Kidney (tissue), 14 donors: Measurements from ENCODE around the gene RGS6. TPM values are rescaled to one million over a fixed set of nuclear protein-coding genes. Genes with fewer than 3 reads are reported as not detected.

Experiments used
- DNase-seq, 5 donors: peaks; one replicate each; pipeline ENCODE4 v3.0.0-alpha.2; 2013 to 2020
- FAIRE-seq: peaks from 2 replicates; lab custom pipeline; 2012; peaks lifted over from hg19 to GRCh38; lab: Jason Lieb, UNC
- H3K27ac ChIP-seq, 2 donors: one replicate each; pipeline ENCODE4 v1.7.0; 2013; ENCODE audit warnings: low read depth in 2 of 2, low read length in 2 of 2, inconsistent platforms in 1 of 2
- H3K27me3 ChIP-seq: one replicate; pipeline ENCODE4 v1.7.1; 2013; ENCODE audit warnings: low read length, inconsistent platforms; ENCODE audit not compliant: control insufficient read depth, insufficient read depth
- H3K36me3 ChIP-seq, 3 donors: one replicate each; pipeline versions ENCODE4 v1.7.0 to v1.7.1; 2013; ENCODE audit warnings: low read length in 3 of 3, control low read depth in 1 of 3, inconsistent platforms in 1 of 3; ENCODE audit not compliant: insufficient read depth in 3 of 3, control insufficient read depth in 2 of 3
- H3K4me1 ChIP-seq, 3 donors: one replicate each; pipeline versions ENCODE4 v1.7.0 to v1.7.1; 2013; ENCODE audit warnings: low read length in 3 of 3, inconsistent platforms in 1 of 3, low read depth in 1 of 3; ENCODE audit not compliant: control insufficient read depth in 2 of 3, insufficient read depth in 2 of 3
- H3K4me3 ChIP-seq, 3 donors: one replicate each; pipeline versions ENCODE4 v1.7.0 to v1.8.1; 2013; ENCODE audit warnings: low read length in 3 of 3, control low read depth in 1 of 3, inconsistent platforms in 1 of 3
- H3K9ac ChIP-seq, 3 donors: one replicate each; pipeline versions ENCODE4 v1.7.0 to v1.7.1; 2013; ENCODE audit warnings: low read length in 3 of 3, control low read depth in 1 of 3, inconsistent platforms in 1 of 3
- H3K9me3 ChIP-seq, 3 donors: one replicate each; pipeline versions ENCODE4 v1.7.0 to v1.7.1; 2013; ENCODE audit warnings: low read length in 3 of 3, control low read depth in 1 of 3, inconsistent platforms in 1 of 3; ENCODE audit not compliant: control insufficient read depth in 2 of 3, insufficient read depth in 1 of 3
- intact Hi-C: fragments of 100-400 bp; cut with DNase I; formaldehyde crosslinking; loops from one replicate; pipeline ENCODE4 v1.11.1; 2022
- polyA plus RNA-seq: library from polyadenylated mRNA; stranded (reverse); fragments of 350-450 nt; fragmentation: Illumina TruSeq; extraction: RNeasy Lipid Tissue Mini Kit (QIAGEN cat#74804); gene quantifications from one replicate; pipeline ENCODE4 v1.2.3, GENCODE V29; 2014; ENCODE audit warnings: low read depth, low replicate concordance; ENCODE audit not compliant: insufficient read depth
- total RNA-seq: library from RNA; stranded (reverse); fragmentation: NEBNext Ultra II Directional; extraction: Animal tissue kit (Norgen Biotek cat#: 25700); gene quantifications from one replicate; pipeline ENCODE4 v1.2.1, GENCODE V29; 2021
- TF ChIP-seq, protein P1 (sequence below): IDR thresholded peaks from 3 replicates; pipeline ENCODE4 v1.5.1; 2012; ENCODE audit warnings: mild to moderate bottlenecking, moderate library complexity, borderline replicate concordance; ENCODE audit not compliant: insufficient read depth; ENCODE audit errors: extremely low read depth
- donor health status: control.
- donor health status: control.
- donor health status: control.
- donor health status: control.
- donor health status: control.
- donor health status: DM: yes; HTN: yes; CAD: no.
- donor health status: Normal renal cell carcinoma (clear cell type).

RGS6 gene
- total and polyA plus RNA-seq, 2 donors from 2014 or later: 1.1 to 1.4 TPM

- DNase-seq: no peak
- TF ChIP-seq, protein P1, sequence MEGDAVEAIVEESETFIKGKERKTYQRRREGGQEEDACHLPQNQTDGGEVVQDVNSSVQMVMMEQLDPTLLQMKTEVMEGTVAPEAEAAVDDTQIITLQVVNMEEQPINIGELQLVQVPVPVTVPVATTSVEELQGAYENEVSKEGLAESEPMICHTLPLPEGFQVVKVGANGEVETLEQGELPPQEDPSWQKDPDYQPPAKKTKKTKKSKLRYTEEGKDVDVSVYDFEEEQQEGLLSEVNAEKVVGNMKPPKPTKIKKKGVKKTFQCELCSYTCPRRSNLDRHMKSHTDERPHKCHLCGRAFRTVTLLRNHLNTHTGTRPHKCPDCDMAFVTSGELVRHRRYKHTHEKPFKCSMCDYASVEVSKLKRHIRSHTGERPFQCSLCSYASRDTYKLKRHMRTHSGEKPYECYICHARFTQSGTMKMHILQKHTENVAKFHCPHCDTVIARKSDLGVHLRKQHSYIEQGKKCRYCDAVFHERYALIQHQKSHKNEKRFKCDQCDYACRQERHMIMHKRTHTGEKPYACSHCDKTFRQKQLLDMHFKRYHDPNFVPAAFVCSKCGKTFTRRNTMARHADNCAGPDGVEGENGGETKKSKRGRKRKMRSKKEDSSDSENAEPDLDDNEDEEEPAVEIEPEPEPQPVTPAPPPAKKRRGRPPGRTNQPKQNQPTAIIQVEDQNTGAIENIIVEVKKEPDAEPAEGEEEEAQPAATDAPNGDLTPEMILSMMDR: no peak
- no peak overlapping the region for H3K4me3 ChIP-seq
- H3K9ac ChIP-seq: no peak overlapping the region
- FAIRE-seq: no peak
- no peak overlapping the region for H3K27ac ChIP-seq
- no peaks in the 10 kb centered on the region for H3K36me3 ChIP-seq
- no peaks in the 10 kb centered on the region for H3K27me3 ChIP-seq
- intact Hi-C loops: no loop called here
- no peaks in the 10 kb centered on the region for H3K4me1 ChIP-seq
- H3K9me3 ChIP-seq: no peaks in the 10 kb centered on the region
Measured at GRCh38 chr14:72524295-72524629, 592.0 kb downstream of the RGS6 start.

DNA sequence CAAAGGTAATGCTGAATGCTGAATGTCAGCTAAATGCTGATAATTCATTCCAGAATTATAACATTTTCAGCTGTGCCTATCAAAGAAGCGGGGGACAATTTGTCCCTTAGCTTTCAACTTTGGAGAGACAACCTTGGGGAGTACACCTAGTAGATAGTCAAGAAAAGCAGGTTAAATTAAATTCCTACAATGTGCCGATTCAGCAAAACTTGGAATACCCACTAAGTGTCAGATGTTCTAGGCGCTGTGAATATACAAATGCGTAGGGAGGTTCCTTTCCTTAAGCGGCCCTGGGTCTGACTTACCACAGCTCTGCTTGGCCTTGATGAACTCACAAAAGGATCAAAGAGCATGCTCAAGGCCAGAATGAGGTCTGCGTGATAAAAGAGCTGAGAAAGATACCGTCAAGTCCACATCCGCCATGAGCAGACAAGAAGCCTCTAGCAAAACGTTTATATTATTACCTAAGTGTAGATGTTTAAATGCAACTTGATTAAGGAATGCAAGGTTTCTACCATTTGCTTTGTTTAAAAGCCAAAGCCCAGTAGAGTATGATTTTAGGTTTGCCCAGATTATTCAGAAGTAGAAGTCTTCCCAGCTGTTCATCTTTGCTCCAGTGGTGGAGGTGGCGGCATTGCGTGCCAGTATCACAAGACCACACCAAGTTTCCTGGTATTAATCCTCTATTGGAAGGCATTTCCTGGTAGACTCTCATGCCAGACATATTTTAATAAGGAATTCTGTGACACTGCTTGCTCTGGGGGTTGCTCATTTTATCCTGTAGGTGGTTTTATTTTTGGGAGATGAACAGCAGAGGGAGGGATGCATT lies 593.1 kb downstream of the RGS6 start:
- Histone ChIP-seq H3K9ac (no peak overlapping the region), H3K36me3 (no peaks in the 10 kb centered on the region), H3K4me1 (no peaks in the 10 kb centered on the region), H3K27me3 (no peaks in the 10 kb centered on the region), H3K9me3 (no peaks in the 10 kb centered on the region), H3K27ac (no peak overlapping the region), H3K4me3 (no peak overlapping the region)
- TF ChIP-seq, protein P1: no peak
- intact Hi-C loops: no loop called here
- no peak for FAIRE-seq
- no peak for DNase-seq

DNA sequence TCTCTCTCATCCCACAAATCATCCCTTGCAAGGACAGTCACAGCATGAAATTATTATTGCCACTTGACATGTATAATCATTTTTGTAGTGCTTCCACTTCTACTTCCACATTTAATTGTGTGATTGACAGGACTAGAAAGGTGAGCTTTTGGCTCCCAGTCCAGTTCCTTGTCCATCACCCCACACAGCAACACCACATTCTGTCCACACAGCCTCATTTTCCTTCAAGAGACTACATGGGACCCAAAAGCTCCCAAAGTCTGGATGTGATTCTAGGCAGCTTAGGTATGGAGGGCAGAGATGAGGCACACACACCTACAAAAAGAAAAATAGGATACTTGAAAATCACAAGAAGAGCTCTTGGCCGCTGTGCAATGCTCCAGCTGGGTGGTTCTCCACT lies 595.4 kb downstream of the RGS6 start:
- FAIRE-seq (no peak), DNase-seq (no peak)
- H3K27ac ChIP-seq: no peak overlapping the region
- no peaks in the 10 kb centered on the region for H3K36me3 ChIP-seq
- H3K27me3 ChIP-seq: no peaks in the 10 kb centered on the region
- H3K4me3 ChIP-seq: no peak overlapping the region
- no peak overlapping the region for H3K9ac ChIP-seq
- H3K9me3 ChIP-seq: peaks cover 0 to 2% (median 0%) of the 10 kb centered on the region in 3 donors
- H3K4me1 ChIP-seq: no peaks in the 10 kb centered on the region
- TF ChIP-seq, protein P1: no peak
- intact Hi-C loops: no loop called here
